ENCODE results near the gene MECP2. TPM values are rescaled to one million over a fixed set of nuclear protein-coding genes. Genes with fewer than 3 reads are reported as not detected.

MECP2 gene
- total and polyA plus RNA-seq, 2 donors (not counting 1 experiment from before 2014, with no cell fraction given): 20.0 to 122 TPM

GRCh38 chrX:153983321-153983801, 114.2 kb downstream of the MECP2 start:
- Histone ChIP-seq H2AFZ (ENCODE audit: insufficient read depth, low read depth, low read length, poor library complexity, severe bottlenecking) (peak overlapping the region; percentile 36), H4K20me1 (ENCODE audit: control insufficient read depth, insufficient read depth, low read length, poor library complexity, severe bottlenecking) (no peaks in the 10 kb centered on the region), H3K4me3 (ENCODE audit: control extremely low read depth in 1 of 5, extremely low read depth in 1 of 5, insufficient read depth in 1 of 5, low read depth in 2 of 5, low read length in 4 of 5) (no peak overlapping the region), H3K27me3 (replicated peaks in 1 of 4; ENCODE audit: control extremely low read depth in 1 of 4, control insufficient read depth in 3 of 4, insufficient read depth in 4 of 4, low read length in 3 of 4) (no peaks in the 10 kb centered on the region), H3K9ac (ENCODE audit: low read length) (no peak overlapping the region), H3K27ac (ENCODE audit: low read length in 2 of 2) (peak overlapping the region; percentile 64 to 78), H3K4me1 (ENCODE audit: control insufficient read depth in 2 of 2, insufficient read depth in 2 of 2, low read length in 2 of 2) (peaks cover 46 to 67% of the 10 kb centered on the region in 2 donors), H3K36me3 (replicated peaks in 1 of 2; ENCODE audit: control extremely low read depth in 1 of 2, control insufficient read depth in 1 of 2, extremely low read depth in 1 of 2, insufficient read depth in 2 of 2, low read length in 1 of 2) (no peaks in the 10 kb centered on the region), H3K9me3 (ENCODE audit: control extremely low read depth in 1 of 3, control insufficient read depth in 2 of 3, insufficient read depth in 1 of 3, low read length in 2 of 3) (peaks cover 0 to 4% (median 0%) of the 10 kb centered on the region in 3 donors), H3K79me2 (ENCODE audit: control insufficient read depth, insufficient read depth, low read length) (no peaks in the 10 kb centered on the region), H3K4me2 (replicated peaks; ENCODE audit: low read depth, low read length, poor library complexity, severe bottlenecking) (peak overlapping the region; percentile 45)
- Mint-ChIP-seq H3K9me3 (ENCODE audit: insufficient read depth) (no peaks in the 10 kb centered on the region), H3K27ac (peak overlapping the region; percentile 96), H3K4me1 (peaks cover 50% of the 10 kb centered on the region), H3K4me3 (peak overlapping the region; percentile 49), H3K27me3 (no peaks in the 10 kb centered on the region)
- DNase-seq: peak; percentile 56
- WGBS (ENCODE audit: insufficient coverage): 10% methylated on average over 4 of the region's 12 CpGs
- CTCF ChIA-PET: no interaction called here
- POLR2A ChIA-PET: interaction anchor here (0.8 kb wide), 1 partner anchor 21 kb away, joined by 3 read pairs; no protein-coding TSS in a partner anchor
- peak; percentile 21 for ATAC-seq (ENCODE audit: low read depth)
- intact Hi-C loops (cut with micrococcal nuclease): no loop called here
- TF ChIP-seq EZH2 (IDR thresholded peaks at IDR 0.05; ENCODE audit: borderline replicate concordance, insufficient read depth, low read depth, low read length, poor library complexity, severe bottlenecking): no peak
- TF ChIP-seq, protein P1, sequence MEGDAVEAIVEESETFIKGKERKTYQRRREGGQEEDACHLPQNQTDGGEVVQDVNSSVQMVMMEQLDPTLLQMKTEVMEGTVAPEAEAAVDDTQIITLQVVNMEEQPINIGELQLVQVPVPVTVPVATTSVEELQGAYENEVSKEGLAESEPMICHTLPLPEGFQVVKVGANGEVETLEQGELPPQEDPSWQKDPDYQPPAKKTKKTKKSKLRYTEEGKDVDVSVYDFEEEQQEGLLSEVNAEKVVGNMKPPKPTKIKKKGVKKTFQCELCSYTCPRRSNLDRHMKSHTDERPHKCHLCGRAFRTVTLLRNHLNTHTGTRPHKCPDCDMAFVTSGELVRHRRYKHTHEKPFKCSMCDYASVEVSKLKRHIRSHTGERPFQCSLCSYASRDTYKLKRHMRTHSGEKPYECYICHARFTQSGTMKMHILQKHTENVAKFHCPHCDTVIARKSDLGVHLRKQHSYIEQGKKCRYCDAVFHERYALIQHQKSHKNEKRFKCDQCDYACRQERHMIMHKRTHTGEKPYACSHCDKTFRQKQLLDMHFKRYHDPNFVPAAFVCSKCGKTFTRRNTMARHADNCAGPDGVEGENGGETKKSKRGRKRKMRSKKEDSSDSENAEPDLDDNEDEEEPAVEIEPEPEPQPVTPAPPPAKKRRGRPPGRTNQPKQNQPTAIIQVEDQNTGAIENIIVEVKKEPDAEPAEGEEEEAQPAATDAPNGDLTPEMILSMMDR (IDR thresholded peaks at IDR 0.05): no peak

- Histone ChIP-seq H3K9me3 (ENCODE audit: control extremely low read depth in 1 of 3, control insufficient read depth in 2 of 3, insufficient read depth in 1 of 3, low read length in 2 of 3) (peaks cover 0 to 4% (median 0%) of the 10 kb centered on the region in 3 donors), H3K9ac (ENCODE audit: low read length) (peak overlapping the region; percentile 43), H3K4me3 (ENCODE audit: control extremely low read depth in 1 of 5, extremely low read depth in 1 of 5, insufficient read depth in 1 of 5, low read depth in 2 of 5, low read length in 4 of 5) (peak overlapping the region in 2 of 5 experiments; percentile 9 to 24), H3K27ac (ENCODE audit: low read length in 2 of 2) (peak overlapping the region; percentile 69 to 78), H4K20me1 (ENCODE audit: control insufficient read depth, insufficient read depth, low read length, poor library complexity, severe bottlenecking) (no peaks in the 10 kb centered on the region), H3K4me1 (ENCODE audit: control insufficient read depth in 2 of 2, insufficient read depth in 2 of 2, low read length in 2 of 2) (peaks cover 46 to 67% of the 10 kb centered on the region in 2 donors), H2AFZ (ENCODE audit: insufficient read depth, low read depth, low read length, poor library complexity, severe bottlenecking) (peak overlapping the region; percentile 59), H3K36me3 (replicated peaks in 1 of 2; ENCODE audit: control extremely low read depth in 1 of 2, control insufficient read depth in 1 of 2, extremely low read depth in 1 of 2, insufficient read depth in 2 of 2, low read length in 1 of 2) (no peaks in the 10 kb centered on the region), H3K27me3 (replicated peaks in 1 of 4; ENCODE audit: control extremely low read depth in 1 of 4, control insufficient read depth in 3 of 4, insufficient read depth in 4 of 4, low read length in 3 of 4) (no peaks in the 10 kb centered on the region), H3K4me2 (replicated peaks; ENCODE audit: low read depth, low read length, poor library complexity, severe bottlenecking) (peak overlapping the region; percentile 65), H3K79me2 (ENCODE audit: control insufficient read depth, insufficient read depth, low read length) (no peaks in the 10 kb centered on the region)
- Mint-ChIP-seq H3K4me3 (peak overlapping the region; percentile 83), H3K27me3 (no peaks in the 10 kb centered on the region), H3K9me3 (ENCODE audit: insufficient read depth) (no peaks in the 10 kb centered on the region), H3K4me1 (peaks cover 50% of the 10 kb centered on the region), H3K27ac (peak overlapping the region; percentile 97)
- peak; percentile 39 for DNase-seq
- ATAC-seq (ENCODE audit: low read depth): no peak
- POLR2A ChIA-PET: interaction anchor here (0.8 to 1.8 kb wide), 3 partner anchors 13 to 27 kb away, joined by 3 to 8 read pairs (median 4); no protein-coding TSS in a partner anchor
- 55% methylated on average over 46 of the region's 52 CpGs for WGBS (ENCODE audit: insufficient coverage)
- TF ChIP-seq EZH2 (IDR thresholded peaks at IDR 0.05; ENCODE audit: borderline replicate concordance, insufficient read depth, low read depth, low read length, poor library complexity, severe bottlenecking): no peak
- TF ChIP-seq, protein P1 (IDR thresholded peaks at IDR 0.05): no peak
- CTCF ChIA-PET: interaction anchor here (1.5 to 3.0 kb wide), 2 partner anchors 13 to 32 kb away, joined by 6 to 21 read pairs; no protein-coding TSS in a partner anchor
- intact Hi-C loops (cut with micrococcal nuclease): no loop called here
Observed at GRCh38 chrX:153981771-153982533, 115.6 kb downstream of the MECP2 start.

Measured in B cell (primary cell).